Stomach (tissue), 9 donors: ENCODE measurements around the gene FBXW12. TPM values are rescaled to one million over a fixed set of nuclear protein-coding genes. Genes with fewer than 3 reads are reported as not detected.

Experiments used
- DNase-seq, 2 donors: peaks; one replicate each; pipeline versions ENCODE4 v3.0.0 to v3.0.0-alpha.2; 2013 to 2019
- H3K27ac ChIP-seq, 5 donors: fragments of 200-600 bp in 4 of 5; sonication (generic) in 4 of 5; one replicate each; pipeline ENCODE4 v1.5.1; 2013 to 2019; ENCODE audit warnings: mild to moderate bottlenecking in 1 of 5, moderate library complexity in 1 of 5
- H3K27me3 ChIP-seq, 3 donors: fragments of 200-600 bp; sonication (generic); one replicate each; pipeline ENCODE4 v1.5.1; 2017 to 2019; ENCODE audit warnings: mixed run types in 1 of 3
- H3K36me3 ChIP-seq, 4 donors: fragments of 200-600 bp; sonication (generic); 1 replicate in 3 of 4; 2 replicates in 1 of 4; pipeline ENCODE4 v1.5.1; 2016 to 2019
- H3K4me1 ChIP-seq, 4 donors: fragments of 200-600 bp; sonication (generic); one replicate each; pipeline ENCODE4 v1.5.1; 2016 to 2019
- H3K4me3 ChIP-seq, 4 donors: fragments of 200-600 bp; sonication (generic) in 3 of 4; one replicate each; pipeline ENCODE4 v1.5.1; 2016 to 2019; ENCODE audit warnings: mild to moderate bottlenecking in 1 of 4
- H3K9me3 ChIP-seq, 4 donors: fragments of 200-600 bp; sonication (generic); one replicate each; pipeline ENCODE4 v1.5.1; 2016 to 2019
- CTCF ChIP-seq, 7 experiments: fragments of 450-650 bp in 4 of 7; fragments of 200-600 bp in 3 of 7; sonication (generic) in 3 of 7; IDR thresholded peaks; one replicate each; pipeline ENCODE4 v1.5.1; 2016 to 2019; ENCODE audit warnings: antibody characterized with exemption in 7 of 7, control low read depth in 2 of 7, mild to moderate bottlenecking in 1 of 7
- EP300 ChIP-seq: sonication (generic); formaldehyde crosslinking; IDR thresholded peaks from one replicate; pipeline ENCODE4 v1.6.1; 2017; ENCODE audit warnings: antibody characterized with exemption
- POLR2A ChIP-seq, 4 donors: fragments of 450-650 bp; IDR thresholded peaks; one replicate each; pipeline ENCODE4 v1.6.1; 2016; ENCODE audit warnings: antibody characterized with exemption in 4 of 4, control low read depth in 2 of 4, mild to moderate bottlenecking in 1 of 4, moderate library complexity in 1 of 4
- POLR2AphosphoS5 ChIP-seq, 3 donors: sonication (generic); formaldehyde crosslinking; IDR thresholded peaks; one replicate each; pipeline ENCODE4 v1.6.1; 2016; ENCODE audit warnings: antibody characterized with exemption in 3 of 3
- WGBS, 5 donors: extraction: QIAGEN DNeasy Blood & Tissue Kit in 3 of 5; methylation state at CpG; one replicate each; pipeline versions ENCODE4 v1.1.5 to v1.1.7; 2013 to 2018; 5-methylcytosine and 5-hydroxymethylcytosine counted together
- intact Hi-C: fragments of 100-400 bp; cut with DNase I; formaldehyde crosslinking; loops from one replicate; pipeline ENCODE4 v1.15.1; 2023; ENCODE audit warnings: low total_unique reads
- polyA plus RNA-seq, 3 donors: library from polyadenylated mRNA; stranded (reverse); fragments of 200-250 nt; gene quantifications; one replicate each; pipeline ENCODE4 v1.2.3, GENCODE V29; 2013
- total RNA-seq, 5 donors: library from RNA; depleted of rRNA; stranded (reverse); fragments of >200 nt; gene quantifications; one replicate each; pipeline versions ENCODE4 v1.1.0 to v1.2.3, GENCODE V29; 2014 to 2016
- donor health status: healthy with polysubstance abuse.
- donor health status: Bipolar disorder and iron deficiency.
- donor health status: healthy.

FBXW12 gene
- total and polyA plus RNA-seq, 8 donors = not detected

GRCh38 chr3:48403533-48404439 is 31.8 kb downstream of the FBXW12 start:
- no peaks in the 10 kb centered on the region for H3K27me3 ChIP-seq
- no peak for TF ChIP-seq EP300
- no peak for TF ChIP-seq CTCF (IDR thresholded peaks at IDR 0.05)
- TF ChIP-seq POLR2AphosphoS5 (IDR thresholded peaks at IDR 0.05) = no peak
- TF ChIP-seq POLR2A (IDR thresholded peaks at IDR 0.05) = no peak
- 78 to 88% (median 86%) methylated on average over 11 to 15 of the region's 15 CpGs for WGBS, 5 donors
- intact Hi-C loops = no loop called here
- peaks cover 0 to 21% (median 16%) of the 10 kb centered on the region in 4 donors for H3K4me1 ChIP-seq
- DNase-seq = peak; percentile 1 to 17
- H3K27ac ChIP-seq = peak overlapping the region in 4 of 5 donors; percentile 57 to 87 (median 78)
- no peak overlapping the region for H3K4me3 ChIP-seq
- no peaks in the 10 kb centered on the region for H3K9me3 ChIP-seq
- peaks cover 38 to 60% (median 54%) of the 10 kb centered on the region in 4 donors for H3K36me3 ChIP-seq

- intact Hi-C loops = no loop called here
- DNase-seq = peak; percentile 1 to 24
- WGBS, 5 donors = 78 to 82% (median 82%) methylated on average over 18 to 21 of the region's 21 CpGs
- TF ChIP-seq CTCF (IDR thresholded peaks at IDR 0.05) (no peak), EP300 (no peak), POLR2A (IDR thresholded peaks at IDR 0.05) (no peak)
- Histone ChIP-seq H3K36me3 (peaks cover 45 to 69% (median 63%) of the 10 kb centered on the region in 4 donors), H3K4me3 (no peak overlapping the region), H3K9me3 (no peaks in the 10 kb centered on the region), H3K27me3 (no peaks in the 10 kb centered on the region), H3K4me1 (peaks cover 0 to 21% (median 16%) of the 10 kb centered on the region in 4 donors), H3K27ac (peak overlapping the region in 2 of 5 donors; percentile 78 to 87)
Observed at GRCh38 chr3:48404440-48405342, 32.7 kb downstream of the FBXW12 start.

GRCh38 chr3:48405343-48405881 is 33.4 kb downstream of the FBXW12 start:
- TF ChIP-seq EP300 = no peak
- TF ChIP-seq POLR2AphosphoS5 (IDR thresholded peaks at IDR 0.05) = no peak
- DNase-seq = peak in 1 of 2 donors; percentile 24
- no peaks in the 10 kb centered on the region for H3K9me3 ChIP-seq
- no peak overlapping the region for H3K4me3 ChIP-seq
- WGBS, 5 donors = 78 to 91% (median 85%) methylated on average over 8 to 13 of the region's 13 CpGs
- H3K27me3 ChIP-seq = no peaks in the 10 kb centered on the region
- intact Hi-C loops = no loop called here
- peaks cover 52 to 77% (median 70%) of the 10 kb centered on the region in 4 donors for H3K36me3 ChIP-seq
- peaks cover 0 to 21% (median 16%) of the 10 kb centered on the region in 4 donors for H3K4me1 ChIP-seq
- H3K27ac ChIP-seq = peak overlapping the region in 1 of 5 donors; percentile 87

GRCh38 chr3:48405971-48406370 is 34.0 kb downstream of the FBXW12 start:
- no peaks in the 10 kb centered on the region for H3K27me3 ChIP-seq
- no peaks in the 10 kb centered on the region for H3K9me3 ChIP-seq
- 73 to 81% (median 76%) methylated on average over 1 of the region's 1 CpG for WGBS, 5 donors
- intact Hi-C loops = no loop called here
- peak in 1 of 2 donors; percentile 1 for DNase-seq
- H3K36me3 ChIP-seq = peaks cover 58 to 82% (median 75%) of the 10 kb centered on the region in 4 donors
- H3K4me1 ChIP-seq = peaks cover 0 to 21% (median 15%) of the 10 kb centered on the region in 4 donors
- H3K27ac ChIP-seq = peak overlapping the region in 1 of 5 donors; percentile 87
- no peak overlapping the region for H3K4me3 ChIP-seq
- TF ChIP-seq POLR2A (IDR thresholded peaks at IDR 0.05) (no peak), POLR2AphosphoS5 (IDR thresholded peaks at IDR 0.05) (no peak), CTCF (IDR thresholded peaks at IDR 0.05) (no peak), EP300 (no peak)
